HEK293 (cell line): ENCODE results near the gene WDPCP.

Experiments
- CTCF ChIA-PET: fragments of 350-600 bp; formaldehyde crosslinking; extraction: SDS; loops from one replicate; lab custom pipeline; 2021; ENCODE audit warnings: antibody characterized with exemption; lab: Yijun Ruan, JAX
- POLR2A ChIA-PET: fragments of 300-600 bp; formaldehyde crosslinking; extraction: SDS; loops from one replicate; lab custom pipeline; 2020; ENCODE audit warnings: antibody characterized with exemption, inconsistent platforms; lab: Yijun Ruan, JAX
- H3K27ac ChIP-seq: fragments of 200-500 bp; sonication (Bioruptor generic); 2 replicates; pipeline ENCODE4 v1.5.1; 2014; ENCODE audit warnings: low read depth, low read length, control low read depth, inconsistent platforms; ENCODE audit errors: extremely low read depth
- H3K36me3 ChIP-seq, 2 experiments: fragments of 200-500 bp in 1 of 2; sonication (Bioruptor generic) in 1 of 2; 1 replicate in 1 of 2; 2 replicates in 1 of 2; pipeline ENCODE4 v1.5.1; 2014 to 2017; ENCODE audit warnings: inconsistent platforms in 2 of 2, low read length in 2 of 2; ENCODE audit not compliant: control insufficient read depth in 2 of 2, insufficient read depth in 1 of 2
- H3K4me1 ChIP-seq: fragments of 200-500 bp; sonication (Bioruptor generic); 2 replicates; pipeline ENCODE4 v1.5.1; 2014; ENCODE audit warnings: mild to moderate bottlenecking, low read length, inconsistent platforms; ENCODE audit not compliant: control insufficient read depth, insufficient read depth
- H3K4me3 ChIP-seq: 2 replicates; pipeline ENCODE4 v1.5.1; 2011; ENCODE audit warnings: low read depth, mild to moderate bottlenecking, control low read depth, low read length, moderate library complexity
- H3K9me3 ChIP-seq: fragments of 200-500 bp; sonication (Bioruptor generic); 2 replicates; pipeline ENCODE4 v1.5.1; 2014; ENCODE audit warnings: low read depth, low read length, inconsistent platforms; ENCODE audit not compliant: control insufficient read depth, insufficient read depth
- KLF10 ChIP-seq: fragments of 450-650 bp; IDR thresholded peaks from 2 replicates; pipeline ENCODE4 v1.5.1; 2018; ENCODE audit warnings: missing biosample characterization, mild to moderate bottlenecking, missing genetic modification characterization
- KLF8 ChIP-seq: fragments of 450-650 bp; formaldehyde crosslinking; IDR thresholded peaks from 2 replicates; pipeline ENCODE4 v1.5.1; 2016; ENCODE audit warnings: missing biosample characterization, missing genetic modification characterization
- MEIS1 ChIP-seq: sonication (generic); formaldehyde crosslinking; IDR thresholded peaks from 2 replicates; pipeline ENCODE4 v1.8.1; 2022; ENCODE audit warnings: missing genetic modification reagents, mild to moderate bottlenecking, borderline replicate concordance
- OSR2 ChIP-seq: fragments of 450-650 bp; formaldehyde crosslinking; IDR thresholded peaks from 2 replicates; pipeline ENCODE4 v1.5.1; 2016; ENCODE audit warnings: missing biosample characterization, missing genetic modification characterization
- PRDM1 ChIP-seq: fragments of 450-650 bp; formaldehyde crosslinking; IDR thresholded peaks from 2 replicates; pipeline ENCODE4; 2016; ENCODE audit warnings: missing biosample characterization, missing genetic modification characterization
- SP2 ChIP-seq: fragments of 450-650 bp; formaldehyde crosslinking; IDR thresholded peaks from 2 replicates; pipeline ENCODE4 v1.5.1; 2016; ENCODE audit warnings: missing biosample characterization, missing genetic modification characterization
- ZBTB1 ChIP-seq: fragments of 450-650 bp; formaldehyde crosslinking; IDR thresholded peaks from 2 replicates; pipeline ENCODE4 v1.5.1; 2016; ENCODE audit warnings: missing biosample characterization, missing genetic modification characterization
- ZFP37 ChIP-seq: fragments of 450-650 bp; formaldehyde crosslinking; IDR thresholded peaks from 2 replicates; pipeline ENCODE4 v1.5.1; 2016; ENCODE audit warnings: missing biosample characterization, missing genetic modification characterization
- ZNF121 ChIP-seq: fragments of 450-650 bp; formaldehyde crosslinking; IDR thresholded peaks from 2 replicates; pipeline ENCODE4 v1.5.1; 2016; ENCODE audit warnings: missing biosample characterization, missing genetic modification characterization
- ZNF133 ChIP-seq: fragments of 450-650 bp; formaldehyde crosslinking; IDR thresholded peaks from 2 replicates; pipeline ENCODE4 v1.5.1; 2016; ENCODE audit warnings: missing biosample characterization, missing genetic modification characterization
- ZNF423 ChIP-seq: fragments of 450-650 bp; formaldehyde crosslinking; IDR thresholded peaks from 2 replicates; pipeline ENCODE4 v1.5.1; 2016; ENCODE audit warnings: missing biosample characterization, missing genetic modification characterization
- ZNF529 ChIP-seq: fragments of 450-650 bp; formaldehyde crosslinking; IDR thresholded peaks from 2 replicates; pipeline ENCODE4 v1.5.1; 2017; ENCODE audit warnings: missing genetic modification characterization, missing biosample characterization; ENCODE audit not compliant: insufficient replicate concordance
- ZNF558 ChIP-seq: fragments of 450-650 bp; formaldehyde crosslinking; IDR thresholded peaks from 2 replicates; pipeline ENCODE4 v1.5.1; 2016; ENCODE audit warnings: missing biosample characterization, missing genetic modification characterization
- ZNF624 ChIP-seq: fragments of 450-650 bp; formaldehyde crosslinking; IDR thresholded peaks from 2 replicates; pipeline ENCODE4 v1.5.1; 2017; ENCODE audit warnings: missing biosample characterization, missing genetic modification characterization
- ZSCAN16 ChIP-seq: fragments of 450-650 bp; formaldehyde crosslinking; IDR thresholded peaks from 2 replicates; pipeline ENCODE4 v1.5.1; 2016; ENCODE audit warnings: missing biosample characterization, missing genetic modification characterization
- TF ChIP-seq, protein P1 (sequence below): fragments of 450-650 bp; formaldehyde crosslinking; IDR thresholded peaks from 2 replicates; pipeline ENCODE4 v1.5.1; 2016; ENCODE audit warnings: missing biosample characterization, missing genetic modification characterization
- TF ChIP-seq, protein P2 (sequence below): fragments of 450-650 bp; formaldehyde crosslinking; IDR thresholded peaks from 2 replicates; pipeline ENCODE4 v1.5.1; 2016; ENCODE audit warnings: missing biosample characterization, missing genetic modification characterization
- TF ChIP-seq, protein P3 (sequence below): fragments of 450-650 bp; formaldehyde crosslinking; IDR thresholded peaks from 2 replicates; pipeline ENCODE4 v1.5.1; 2016; ENCODE audit warnings: missing biosample characterization, missing genetic modification characterization, low read depth
- TF ChIP-seq, protein P4 (sequence below): fragments of 450-650 bp; formaldehyde crosslinking; IDR thresholded peaks from 2 replicates; pipeline ENCODE4 v1.5.1; 2017; ENCODE audit warnings: missing biosample characterization, missing genetic modification characterization
- TF ChIP-seq, protein P5 (sequence below): fragments of 450-650 bp; formaldehyde crosslinking; IDR thresholded peaks from 2 replicates; pipeline ENCODE4 v1.5.1; 2017; ENCODE audit warnings: missing biosample characterization, missing genetic modification characterization

Gene WDPCP

DNA sequence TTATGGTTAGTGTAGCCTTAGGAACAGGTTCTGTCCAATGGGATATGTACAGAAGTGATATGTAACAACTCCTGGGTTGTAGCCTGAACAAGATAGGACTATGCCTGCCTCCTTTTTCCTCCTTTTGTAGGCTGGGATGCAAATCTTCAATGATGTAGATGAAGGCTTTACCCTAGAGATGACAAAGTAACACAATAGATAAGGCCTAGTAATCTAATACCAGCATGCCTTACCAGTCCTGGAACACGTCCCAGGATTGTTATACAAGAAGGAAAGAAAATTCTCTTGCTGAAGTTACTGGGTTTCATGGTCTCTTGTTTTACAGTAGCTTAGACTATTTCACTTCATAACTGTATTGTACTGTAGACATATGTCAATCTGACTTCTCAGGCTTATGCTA is 345.5 kb downstream of the WDPCP start:
- Histone ChIP-seq H3K27ac (no peak overlapping the region), H3K4me3 (no peak overlapping the region), H3K9me3 (no peaks in the 10 kb centered on the region), H3K36me3 (no peaks in the 10 kb centered on the region), H3K4me1 (no peaks in the 10 kb centered on the region)
- ChIA-PET POLR2A (no interaction called here), CTCF (no interaction called here)
- TF ChIP-seq PRDM1, result no peak
- TF ChIP-seq ZSCAN16, result no peak
- TF ChIP-seq, protein P1, sequence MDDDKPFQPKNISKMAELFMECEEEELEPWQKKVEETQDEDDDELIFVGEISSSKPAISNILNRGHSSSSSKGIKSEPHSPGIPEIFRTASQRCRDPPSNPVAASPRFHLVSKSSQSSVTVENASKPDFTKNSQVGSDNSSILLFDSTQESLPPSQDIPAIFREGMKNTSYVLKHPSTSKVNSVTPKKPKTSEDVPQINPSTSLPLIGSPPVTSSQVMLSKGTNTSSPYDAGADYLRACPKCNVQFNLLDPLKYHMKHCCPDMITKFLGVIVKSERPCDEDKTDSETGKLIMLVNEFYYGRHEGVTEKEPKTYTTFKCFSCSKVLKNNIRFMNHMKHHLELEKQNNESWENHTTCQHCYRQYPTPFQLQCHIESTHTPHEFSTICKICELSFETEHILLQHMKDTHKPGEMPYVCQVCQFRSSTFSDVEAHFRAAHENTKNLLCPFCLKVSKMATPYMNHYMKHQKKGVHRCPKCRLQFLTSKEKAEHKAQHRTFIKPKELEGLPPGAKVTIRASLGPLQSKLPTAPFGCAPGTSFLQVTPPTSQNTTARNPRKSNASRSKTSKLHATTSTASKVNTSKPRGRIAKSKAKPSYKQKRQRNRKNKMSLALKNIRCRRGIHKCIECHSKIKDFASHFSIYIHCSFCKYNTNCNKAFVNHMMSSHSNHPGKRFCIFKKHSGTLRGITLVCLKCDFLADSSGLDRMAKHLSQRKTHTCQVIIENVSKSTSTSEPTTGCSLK (tag by site-specific recombination), result no peak
- no peak for TF ChIP-seq ZFP37 (tag by site-specific recombination)
- TF ChIP-seq, protein P2, sequence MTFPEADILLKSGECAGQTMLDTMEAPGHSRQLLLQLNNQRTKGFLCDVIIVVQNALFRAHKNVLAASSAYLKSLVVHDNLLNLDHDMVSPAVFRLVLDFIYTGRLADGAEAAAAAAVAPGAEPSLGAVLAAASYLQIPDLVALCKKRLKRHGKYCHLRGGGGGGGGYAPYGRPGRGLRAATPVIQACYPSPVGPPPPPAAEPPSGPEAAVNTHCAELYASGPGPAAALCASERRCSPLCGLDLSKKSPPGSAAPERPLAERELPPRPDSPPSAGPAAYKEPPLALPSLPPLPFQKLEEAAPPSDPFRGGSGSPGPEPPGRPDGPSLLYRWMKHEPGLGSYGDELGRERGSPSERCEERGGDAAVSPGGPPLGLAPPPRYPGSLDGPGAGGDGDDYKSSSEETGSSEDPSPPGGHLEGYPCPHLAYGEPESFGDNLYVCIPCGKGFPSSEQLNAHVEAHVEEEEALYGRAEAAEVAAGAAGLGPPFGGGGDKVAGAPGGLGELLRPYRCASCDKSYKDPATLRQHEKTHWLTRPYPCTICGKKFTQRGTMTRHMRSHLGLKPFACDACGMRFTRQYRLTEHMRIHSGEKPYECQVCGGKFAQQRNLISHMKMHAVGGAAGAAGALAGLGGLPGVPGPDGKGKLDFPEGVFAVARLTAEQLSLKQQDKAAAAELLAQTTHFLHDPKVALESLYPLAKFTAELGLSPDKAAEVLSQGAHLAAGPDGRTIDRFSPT (tag by site-specific recombination), result no peak
- TF ChIP-seq OSR2 (tag by site-specific recombination), result no peak
- TF ChIP-seq ZNF121 (tag by site-specific recombination), result no peak
- no peak for TF ChIP-seq ZNF133 (tag by site-specific recombination)
- TF ChIP-seq, protein P3, sequence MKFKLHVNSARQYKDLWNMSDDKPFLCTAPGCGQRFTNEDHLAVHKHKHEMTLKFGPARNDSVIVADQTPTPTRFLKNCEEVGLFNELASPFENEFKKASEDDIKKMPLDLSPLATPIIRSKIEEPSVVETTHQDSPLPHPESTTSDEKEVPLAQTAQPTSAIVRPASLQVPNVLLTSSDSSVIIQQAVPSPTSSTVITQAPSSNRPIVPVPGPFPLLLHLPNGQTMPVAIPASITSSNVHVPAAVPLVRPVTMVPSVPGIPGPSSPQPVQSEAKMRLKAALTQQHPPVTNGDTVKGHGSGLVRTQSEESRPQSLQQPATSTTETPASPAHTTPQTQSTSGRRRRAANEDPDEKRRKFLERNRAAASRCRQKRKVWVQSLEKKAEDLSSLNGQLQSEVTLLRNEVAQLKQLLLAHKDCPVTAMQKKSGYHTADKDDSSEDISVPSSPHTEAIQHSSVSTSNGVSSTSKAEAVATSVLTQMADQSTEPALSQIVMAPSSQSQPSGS (tag by site-specific recombination), result no peak
- TF ChIP-seq KLF10, result no peak
- no peak for TF ChIP-seq MEIS1 (CRISPR knock-in tag)
- no peak for TF ChIP-seq ZNF624
- TF ChIP-seq, protein P4, sequence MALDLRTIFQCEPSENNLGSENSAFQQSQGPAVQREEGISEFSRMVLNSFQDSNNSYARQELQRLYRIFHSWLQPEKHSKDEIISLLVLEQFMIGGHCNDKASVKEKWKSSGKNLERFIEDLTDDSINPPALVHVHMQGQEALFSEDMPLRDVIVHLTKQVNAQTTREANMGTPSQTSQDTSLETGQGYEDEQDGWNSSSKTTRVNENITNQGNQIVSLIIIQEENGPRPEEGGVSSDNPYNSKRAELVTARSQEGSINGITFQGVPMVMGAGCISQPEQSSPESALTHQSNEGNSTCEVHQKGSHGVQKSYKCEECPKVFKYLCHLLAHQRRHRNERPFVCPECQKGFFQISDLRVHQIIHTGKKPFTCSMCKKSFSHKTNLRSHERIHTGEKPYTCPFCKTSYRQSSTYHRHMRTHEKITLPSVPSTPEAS (tag by site-specific recombination), result no peak
- no peak for TF ChIP-seq ZNF558
- no peak for TF ChIP-seq KLF8
- TF ChIP-seq ZNF423 (tag by site-specific recombination), result no peak
- TF ChIP-seq, protein P5, sequence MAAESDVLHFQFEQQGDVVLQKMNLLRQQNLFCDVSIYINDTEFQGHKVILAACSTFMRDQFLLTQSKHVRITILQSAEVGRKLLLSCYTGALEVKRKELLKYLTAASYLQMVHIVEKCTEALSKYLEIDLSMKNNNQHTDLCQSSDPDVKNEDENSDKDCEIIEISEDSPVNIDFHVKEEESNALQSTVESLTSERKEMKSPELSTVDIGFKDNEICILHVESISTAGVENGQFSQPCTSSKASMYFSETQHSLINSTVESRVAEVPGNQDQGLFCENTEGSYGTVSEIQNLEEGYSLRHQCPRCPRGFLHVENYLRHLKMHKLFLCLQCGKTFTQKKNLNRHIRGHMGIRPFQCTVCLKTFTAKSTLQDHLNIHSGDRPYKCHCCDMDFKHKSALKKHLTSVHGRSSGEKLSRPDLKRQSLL (tag by site-specific recombination), result no peak
- no peak for TF ChIP-seq SP2
- no peak for TF ChIP-seq ZBTB1 (tag by site-specific recombination)
- no peak for TF ChIP-seq ZNF529
